NCI-H128 (cell line): ENCODE measurements around the gene NEK4.
"Not testable (repeated sequence)": the region's sequence is repeated elsewhere in the genome, so short reads cannot be mapped to it uniquely, and the experiment has no call there.

ENCODE experiments used
- DNase-seq: peaks from one replicate; lab custom pipeline; 2025; ENCODE audit not compliant: unreplicated experiment; lab: John Stamatoyannopoulos, UW

The NEK4 gene

GRCh38 chr3:52678265-52679198 lies 92.2 kb downstream of the NEK4 start:
- DNase-seq: no peak

GRCh38 chr3:52676201-52676600 lies 94.5 kb downstream of the NEK4 start:
- not testable (repeated sequence) for DNase-seq

- DNase-seq: no peak
Measured at GRCh38 chr3:52671676-52672075, 99.1 kb downstream of the NEK4 start.

GRCh38 chr3:52670621-52671521 lies 99.9 kb downstream of the NEK4 start:
- no peak for DNase-seq

GRCh38 chr3:52663098-52663497 lies 107.6 kb downstream of the NEK4 start:
- DNase-seq: no peak

GRCh38 chr3:52660046-52660445 lies 110.7 kb downstream of the NEK4 start:
- no peak for DNase-seq
